Measurements from ENCODE around the gene RYR1. TPM values are rescaled to one million over a fixed set of nuclear protein-coding genes. Genes with fewer than 3 reads are reported as not detected.

The RYR1 gene
- total RNA-seq, 2 experiments from 2014 or later: 0.54 to 1.4 TPM

DNA sequence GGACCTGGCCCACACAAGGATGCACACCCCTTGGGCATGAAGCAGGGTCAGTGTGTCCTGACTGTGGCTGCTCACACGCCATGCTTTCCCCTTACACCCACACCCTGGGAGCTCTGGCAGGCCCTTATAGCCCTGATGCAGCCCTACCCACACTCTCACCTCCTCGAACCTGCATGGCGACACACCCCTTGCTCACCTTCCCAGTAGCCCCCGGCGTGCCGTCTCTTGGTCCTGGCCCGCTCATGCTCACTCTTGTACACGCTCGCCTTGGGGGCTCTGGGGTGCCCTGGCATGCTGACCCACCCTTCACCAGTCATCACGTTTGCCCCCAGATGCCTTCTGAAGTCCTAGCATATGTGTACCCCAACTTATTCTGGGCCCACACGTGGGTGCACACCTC lies 128.2 kb downstream of the RYR1 start:
- POLR2A ChIA-PET: no interaction called here
- Histone ChIP-seq H3K4me3 (ENCODE audit: low read depth, low read length, poor library complexity, severe bottlenecking) (no peak overlapping the region), H3K9me2 (ENCODE audit: insufficient read depth, low read length) (no peaks in the 10 kb centered on the region), H3K36me3 (ENCODE audit: insufficient read depth, low read length) (no peaks in the 10 kb centered on the region), H3K4me2 (ENCODE audit: low read length) (no peak overlapping the region), H4K20me1 (ENCODE audit: insufficient read depth, low read length) (no peaks in the 10 kb centered on the region), H3K79me2 (ENCODE audit: insufficient read depth, low read depth, low read length) (no peaks in the 10 kb centered on the region), H2AFZ (ENCODE audit: low read length) (no peak overlapping the region), H3K4me1 (ENCODE audit: insufficient read depth, low read length, poor library complexity, severe bottlenecking) (peaks cover 17% of the 10 kb centered on the region), H3K27ac (ENCODE audit: low read depth, low read length, poor library complexity, severe bottlenecking) (no peak overlapping the region), H3K9me3 (ENCODE audit: low read length) (no peaks in the 10 kb centered on the region)
- intact Hi-C loops (cut with micrococcal nuclease; ENCODE audit: unreplicated experiment): no loop called here
- DNase-seq (ENCODE audit: low spot score): no peak
- CTCF ChIA-PET (ENCODE audit: unreplicated experiment): no interaction called here
- no TSS peak for BruUV-seq (replicated peaks)
- TF ChIP-seq, protein P1, sequence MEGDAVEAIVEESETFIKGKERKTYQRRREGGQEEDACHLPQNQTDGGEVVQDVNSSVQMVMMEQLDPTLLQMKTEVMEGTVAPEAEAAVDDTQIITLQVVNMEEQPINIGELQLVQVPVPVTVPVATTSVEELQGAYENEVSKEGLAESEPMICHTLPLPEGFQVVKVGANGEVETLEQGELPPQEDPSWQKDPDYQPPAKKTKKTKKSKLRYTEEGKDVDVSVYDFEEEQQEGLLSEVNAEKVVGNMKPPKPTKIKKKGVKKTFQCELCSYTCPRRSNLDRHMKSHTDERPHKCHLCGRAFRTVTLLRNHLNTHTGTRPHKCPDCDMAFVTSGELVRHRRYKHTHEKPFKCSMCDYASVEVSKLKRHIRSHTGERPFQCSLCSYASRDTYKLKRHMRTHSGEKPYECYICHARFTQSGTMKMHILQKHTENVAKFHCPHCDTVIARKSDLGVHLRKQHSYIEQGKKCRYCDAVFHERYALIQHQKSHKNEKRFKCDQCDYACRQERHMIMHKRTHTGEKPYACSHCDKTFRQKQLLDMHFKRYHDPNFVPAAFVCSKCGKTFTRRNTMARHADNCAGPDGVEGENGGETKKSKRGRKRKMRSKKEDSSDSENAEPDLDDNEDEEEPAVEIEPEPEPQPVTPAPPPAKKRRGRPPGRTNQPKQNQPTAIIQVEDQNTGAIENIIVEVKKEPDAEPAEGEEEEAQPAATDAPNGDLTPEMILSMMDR (conservative IDR thresholded peaks at IDR 0.05; ENCODE audit: low read length): no peak

DNA sequence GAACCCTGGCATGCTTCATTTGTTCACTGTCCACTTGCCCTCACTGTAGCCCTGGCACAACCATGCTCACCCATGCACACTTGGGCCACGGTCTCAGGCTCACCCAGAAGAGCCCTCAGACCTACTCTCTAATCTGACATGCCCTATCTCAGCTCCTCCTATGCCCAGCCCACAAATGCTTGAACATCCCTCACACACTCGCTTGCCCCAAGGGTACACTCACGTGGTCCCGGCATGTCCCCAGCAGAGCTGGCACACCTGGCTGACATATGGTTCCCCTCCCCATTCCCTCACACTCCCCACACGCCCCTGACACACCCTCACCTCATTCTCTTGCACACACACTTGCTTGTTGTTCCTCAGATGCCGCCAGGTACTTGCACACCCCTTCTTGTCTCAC lies 128.6 kb downstream of the RYR1 start:
- Histone ChIP-seq H3K4me1 (ENCODE audit: insufficient read depth, low read length, poor library complexity, severe bottlenecking) (peaks cover 14% of the 10 kb centered on the region), H2AFZ (ENCODE audit: low read length) (no peak overlapping the region), H4K20me1 (ENCODE audit: insufficient read depth, low read length) (no peaks in the 10 kb centered on the region), H3K4me2 (ENCODE audit: low read length) (no peak overlapping the region), H3K79me2 (ENCODE audit: insufficient read depth, low read depth, low read length) (no peaks in the 10 kb centered on the region), H3K36me3 (ENCODE audit: insufficient read depth, low read length) (no peaks in the 10 kb centered on the region), H3K9me2 (ENCODE audit: insufficient read depth, low read length) (no peaks in the 10 kb centered on the region), H3K4me3 (ENCODE audit: low read depth, low read length, poor library complexity, severe bottlenecking) (no peak overlapping the region), H3K9me3 (ENCODE audit: low read length) (no peaks in the 10 kb centered on the region), H3K27ac (ENCODE audit: low read depth, low read length, poor library complexity, severe bottlenecking) (no peak overlapping the region)
- no peak for DNase-seq (ENCODE audit: low spot score)
- CTCF ChIA-PET (ENCODE audit: unreplicated experiment): no interaction called here
- TF ChIP-seq, protein P1 (conservative IDR thresholded peaks at IDR 0.05; ENCODE audit: low read length): no peak
- no peak for TF ChIP-seq EZH2phosphoT487 (IDR thresholded peaks at IDR 0.05; ENCODE audit: borderline replicate concordance, low read depth, low read length)
- BruUV-seq (replicated peaks): no TSS peak
- POLR2A ChIA-PET: no interaction called here
- intact Hi-C loops (cut with micrococcal nuclease; ENCODE audit: unreplicated experiment): no loop called here

DNA sequence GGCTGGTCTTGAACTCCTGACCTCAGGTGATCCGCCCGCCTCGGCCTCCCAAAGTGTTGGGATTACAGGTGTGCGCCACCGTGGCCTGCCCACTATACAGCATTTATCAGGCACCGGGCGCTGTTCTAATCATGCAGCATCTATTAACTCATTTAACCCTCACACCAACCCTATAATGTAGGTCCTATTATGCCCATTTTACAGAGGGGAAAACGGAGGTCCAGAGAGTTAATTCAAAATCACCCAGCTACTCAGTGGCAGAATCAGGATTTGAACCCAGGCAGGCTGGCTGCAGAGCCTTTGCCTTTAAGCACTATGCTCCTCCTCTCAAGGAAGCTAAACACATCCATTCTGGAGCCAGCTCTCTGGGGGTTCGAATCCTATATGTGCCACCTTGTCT lies 130.0 kb downstream of the RYR1 start:
- Histone ChIP-seq H3K36me3 (ENCODE audit: insufficient read depth, low read length) (no peaks in the 10 kb centered on the region), H3K79me2 (ENCODE audit: insufficient read depth, low read depth, low read length) (no peaks in the 10 kb centered on the region), H3K4me2 (ENCODE audit: low read length) (no peak overlapping the region), H3K9me2 (ENCODE audit: insufficient read depth, low read length) (no peaks in the 10 kb centered on the region), H3K9me3 (ENCODE audit: low read length) (no peaks in the 10 kb centered on the region), H2AFZ (ENCODE audit: low read length) (no peak overlapping the region), H3K4me3 (ENCODE audit: low read depth, low read length, poor library complexity, severe bottlenecking) (no peak overlapping the region), H3K4me1 (ENCODE audit: insufficient read depth, low read length, poor library complexity, severe bottlenecking) (peaks cover 10% of the 10 kb centered on the region), H4K20me1 (ENCODE audit: insufficient read depth, low read length) (no peaks in the 10 kb centered on the region), H3K27ac (ENCODE audit: low read depth, low read length, poor library complexity, severe bottlenecking) (no peak overlapping the region)
- ChIA-PET CTCF (ENCODE audit: unreplicated experiment) (no interaction called here), POLR2A (interaction anchor here (0.6 kb wide), 1 partner anchor 10 kb away, joined by 3 read pairs; no protein-coding TSS in a partner anchor)
- intact Hi-C loops (cut with micrococcal nuclease; ENCODE audit: unreplicated experiment): no loop called here
- no TSS peak for BruUV-seq (replicated peaks)
- no peak for DNase-seq (ENCODE audit: low spot score)
- TF ChIP-seq EZH2phosphoT487 (IDR thresholded peaks at IDR 0.05; ENCODE audit: borderline replicate concordance, low read depth, low read length): no peak
- TF ChIP-seq, protein P1 (conservative IDR thresholded peaks at IDR 0.05; ENCODE audit: low read length): no peak

All from OCI-LY7 (cell line).